Urothelium cell line (cell line): ENCODE results near the gene FPR1.
"Not testable (repeated sequence)": the region's sequence is repeated elsewhere in the genome, so short reads cannot be mapped to it uniquely, and the experiment has no call there.

ENCODE experiments used
- DNase-seq: peaks from one replicate; pipeline ENCODE4 v3.0.0; 2011; ENCODE audit warnings: low spot score, mixed read lengths
- FAIRE-seq: peaks from 2 replicates; lab custom pipeline; 2011; peaks lifted over from hg19 to GRCh38; lab: Jason Lieb, UNC

Gene FPR1

DNA sequence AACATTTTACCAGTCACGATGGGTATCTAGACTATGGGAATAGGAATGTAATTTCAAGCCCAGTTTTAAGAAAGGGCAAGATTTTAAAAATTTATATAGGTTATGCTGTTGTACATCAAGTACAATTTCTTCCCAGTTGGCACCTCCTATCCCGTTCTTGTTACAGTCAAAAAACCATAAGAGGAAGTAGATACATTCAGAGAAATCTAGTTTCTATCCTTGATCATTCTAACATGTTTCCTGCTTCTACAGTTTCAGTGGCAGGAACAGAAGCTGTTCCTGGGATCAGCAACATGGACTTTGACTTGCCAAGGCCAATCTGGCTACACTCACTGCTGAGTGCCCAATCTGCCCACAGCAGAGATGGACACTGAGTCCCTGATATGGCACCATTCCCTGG, 28.6 kb upstream of the FPR1 start:
- no peak for FAIRE-seq

DNA sequence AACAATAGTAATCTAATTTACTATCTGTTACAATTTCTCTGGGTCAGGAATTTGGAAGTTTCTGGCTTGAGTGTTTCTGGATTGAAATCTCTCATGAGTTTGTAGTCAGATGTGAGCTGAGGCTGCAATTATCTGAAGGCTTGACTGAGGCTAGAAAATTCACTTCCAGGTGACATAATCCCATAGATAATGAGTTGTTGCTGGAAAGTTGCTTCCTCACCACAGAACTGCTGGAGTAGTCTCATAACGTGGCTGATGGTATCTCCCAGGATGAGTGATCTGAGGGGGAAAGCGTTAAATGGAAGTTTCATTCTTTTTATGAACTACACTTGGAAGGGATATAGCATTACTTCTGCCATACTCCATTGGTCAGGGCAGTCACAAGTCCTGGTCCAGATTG, 28.0 kb upstream of the FPR1 start:
- no peak for FAIRE-seq

More for the DNA sequence above, 28.6 kb upstream of the FPR1 start:
- no peak for DNase-seq

DNA sequence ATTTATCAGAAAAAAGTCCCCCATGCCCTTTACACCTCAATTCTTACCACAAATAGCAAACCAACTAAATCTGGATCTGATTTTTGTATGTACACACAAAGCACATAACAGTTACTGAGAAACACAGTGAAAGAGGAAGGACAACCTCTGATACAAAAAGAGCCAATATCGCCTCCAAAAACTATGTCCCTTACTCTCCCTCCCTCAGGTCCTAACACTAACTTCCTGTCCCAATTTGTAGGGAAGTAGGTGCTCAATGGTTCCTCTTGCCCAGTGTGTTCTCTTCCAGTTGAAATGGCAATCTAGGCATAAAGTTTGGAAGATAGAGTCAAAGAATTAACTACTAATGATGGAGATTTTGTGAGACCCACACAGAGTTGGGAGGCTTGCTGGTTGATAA, 27.5 kb upstream of the FPR1 start:
- FAIRE-seq: no peak

More for the DNA sequence above, 28.0 kb upstream of the FPR1 start:
- no peak for DNase-seq

DNA sequence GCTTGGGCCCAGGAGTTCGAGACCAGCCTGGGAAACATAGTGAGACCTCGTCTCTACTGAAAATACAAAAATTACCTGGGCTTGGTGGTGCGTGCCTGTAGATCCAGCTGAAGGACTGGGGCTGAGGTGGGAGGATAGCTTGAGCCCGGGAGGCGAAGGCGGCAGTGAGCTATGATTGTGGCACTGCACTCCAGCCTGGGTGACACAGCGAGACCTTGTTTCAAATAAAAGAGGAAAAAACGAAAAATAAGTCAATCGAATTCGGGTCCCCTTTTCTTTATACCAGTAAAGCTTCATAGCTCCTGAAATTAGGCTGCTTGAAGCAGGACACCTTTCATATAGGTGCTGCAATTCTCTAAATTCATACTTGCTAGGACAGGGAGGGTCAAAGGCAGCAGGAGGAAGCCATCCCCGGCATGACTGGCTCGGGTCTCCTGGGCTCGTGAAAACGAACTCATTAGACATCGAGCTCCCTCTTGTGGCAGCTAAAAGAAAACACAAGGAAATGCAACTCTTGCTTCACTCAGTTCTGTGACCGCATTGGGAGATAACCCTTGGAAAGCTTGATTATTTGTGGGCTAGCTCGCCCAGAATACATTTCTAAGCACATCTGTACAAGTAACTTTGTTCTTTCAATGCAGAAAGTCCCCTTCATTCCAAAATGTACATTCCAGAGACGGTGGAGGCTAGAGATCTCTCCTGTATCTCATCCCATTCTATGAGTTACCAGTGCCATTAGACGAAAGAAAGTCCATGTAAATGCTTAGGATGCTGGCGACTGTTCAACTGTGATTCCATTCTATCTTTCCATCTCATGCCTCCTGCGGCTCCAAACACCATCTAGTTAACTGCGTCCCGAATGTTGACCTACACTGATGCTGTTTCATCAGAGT, 26.1 kb upstream of the FPR1 start:
- FAIRE-seq (peak; percentile 63), DNase-seq (peak; percentile 74)

More for the DNA sequence above, 27.5 kb upstream of the FPR1 start:
- DNase-seq: no peak

DNA sequence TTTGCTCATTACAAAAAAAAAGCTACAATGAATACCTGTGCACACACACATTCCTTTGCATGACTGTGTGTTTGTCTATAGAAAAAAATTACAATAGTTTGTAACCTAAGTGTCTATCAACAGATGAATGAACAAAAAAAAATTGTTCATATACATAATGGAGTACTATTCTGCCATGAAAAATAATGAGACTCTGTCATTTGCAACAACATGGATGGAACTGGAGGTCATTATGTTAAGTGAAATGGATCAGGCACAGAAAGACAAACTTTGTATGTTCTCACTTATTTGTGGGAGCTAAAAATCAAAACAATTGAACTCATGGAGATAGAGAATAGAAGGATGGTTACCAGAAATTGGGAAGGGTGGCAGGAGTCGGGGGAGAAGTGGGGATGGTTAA, 24.9 kb upstream of the FPR1 start:
- DNase-seq, FAIRE-seq: not testable (repeated sequence)

DNA sequence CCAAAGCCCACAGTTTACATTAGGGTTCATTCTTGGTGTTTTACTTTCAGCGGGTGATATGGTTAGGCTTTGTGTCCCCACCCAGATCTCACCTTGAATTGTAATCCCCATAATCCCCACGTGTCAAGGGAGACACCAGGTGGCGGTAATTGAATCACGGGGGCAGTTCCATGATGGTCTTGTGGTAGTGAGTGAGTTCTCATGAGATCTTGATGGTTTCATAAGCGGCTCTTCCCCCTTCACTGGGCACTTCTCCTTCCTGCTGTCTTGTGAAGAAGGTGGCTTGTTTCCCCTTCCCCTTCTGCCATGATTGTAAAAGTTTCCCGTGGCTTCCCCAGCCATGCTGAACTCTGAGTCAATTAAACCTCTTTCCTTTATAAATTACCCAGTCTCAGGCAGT, 21.3 kb upstream of the FPR1 start:
- FAIRE-seq (no peak), DNase-seq (no peak)

DNA sequence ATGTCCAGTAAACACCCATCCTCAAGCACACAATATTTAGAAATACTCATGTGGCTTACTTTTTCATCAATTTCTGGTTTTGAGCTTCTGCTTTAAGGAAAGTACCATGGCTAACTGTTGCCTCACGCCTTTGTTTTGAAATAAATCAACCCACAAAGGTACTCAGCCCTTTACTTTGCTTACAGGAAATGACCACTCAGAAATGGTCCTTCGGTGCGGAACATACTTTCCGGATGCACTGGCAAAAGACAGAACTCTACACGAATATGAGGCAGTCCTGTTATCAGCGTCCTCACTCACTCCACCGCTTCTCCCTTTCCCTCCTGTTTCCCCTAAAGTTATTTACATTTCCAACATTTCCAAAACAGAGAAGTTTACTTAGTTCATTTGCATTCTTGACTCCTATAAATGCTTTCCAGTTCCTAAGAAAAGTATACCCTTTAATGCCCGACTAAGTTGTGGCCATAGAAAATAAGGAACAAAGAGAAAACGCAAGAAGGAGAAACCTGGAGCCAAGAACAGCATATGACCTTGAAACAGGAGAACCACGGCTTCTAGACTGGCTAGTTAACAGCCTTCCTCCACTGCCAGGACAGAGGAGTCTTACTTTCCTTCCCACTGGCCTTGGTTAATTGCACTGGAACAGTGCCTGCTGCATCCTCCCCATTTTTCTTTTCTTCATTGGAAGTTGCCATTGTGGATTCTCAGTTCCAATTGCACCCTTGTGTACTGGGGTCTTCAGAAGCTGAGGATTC, 19.9 kb upstream of the FPR1 start:
- DNase-seq: no peak
- no peak for FAIRE-seq

DNA sequence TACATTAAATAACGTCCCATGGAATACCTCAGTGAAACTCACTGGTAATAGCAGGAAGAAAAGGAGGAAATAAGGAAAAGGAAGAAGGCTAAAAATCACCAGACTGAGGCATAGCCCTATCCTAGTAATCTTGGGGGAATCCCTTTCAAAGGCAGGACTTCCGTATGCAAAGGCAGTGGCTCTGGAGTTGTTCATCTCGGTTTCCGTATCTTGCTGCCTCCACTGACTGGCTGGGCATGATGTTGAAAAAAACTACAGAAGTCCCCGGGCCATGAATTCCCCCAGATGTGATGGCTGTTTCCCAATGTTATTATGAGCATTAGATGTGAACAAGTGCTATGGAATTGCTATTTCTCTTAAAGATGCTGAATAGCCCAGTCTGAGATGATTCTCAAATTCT, 14.8 kb upstream of the FPR1 start:
- FAIRE-seq (no peak), DNase-seq (no peak)

DNA sequence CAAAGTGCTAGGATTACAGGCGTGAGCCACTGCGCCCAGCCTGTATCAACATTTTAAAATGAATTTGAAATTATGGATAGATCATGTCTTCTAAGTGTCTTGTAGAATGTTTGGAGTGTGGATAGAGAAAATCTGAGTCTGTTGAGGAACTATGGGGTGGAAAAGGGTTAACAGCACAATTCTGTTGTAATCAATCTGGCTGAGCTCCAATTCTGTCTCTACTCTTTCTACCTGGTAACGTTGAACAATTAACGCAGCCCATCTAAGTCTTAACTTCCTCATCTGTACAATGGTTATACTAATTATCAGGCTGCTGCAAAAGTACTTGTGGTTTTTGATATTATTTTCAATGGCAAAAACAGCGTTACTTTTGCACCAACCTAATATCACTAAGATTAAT, 13.4 kb upstream of the FPR1 start:
- DNase-seq: no peak
- no peak for FAIRE-seq

DNA sequence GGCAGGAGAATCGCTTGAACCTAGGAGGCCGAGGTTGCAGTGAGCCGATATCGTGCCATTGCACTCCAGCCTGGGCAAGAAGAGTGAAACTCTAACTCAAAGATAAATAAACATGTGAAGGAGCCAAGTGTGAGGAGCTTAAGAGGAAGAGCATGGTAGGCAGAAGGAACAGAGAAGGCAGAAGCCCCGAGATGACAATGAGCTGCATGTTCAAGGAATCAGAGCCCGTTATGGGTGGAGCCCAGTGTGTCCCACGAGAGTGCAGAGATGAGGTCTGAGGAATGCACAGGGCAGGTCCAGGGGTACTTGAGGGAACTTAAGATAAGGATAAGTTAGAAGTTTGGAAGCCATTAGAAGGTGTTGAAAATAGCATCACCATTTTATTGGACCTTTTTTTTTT, 10.0 kb upstream of the FPR1 start:
- FAIRE-seq: no peak

DNA sequence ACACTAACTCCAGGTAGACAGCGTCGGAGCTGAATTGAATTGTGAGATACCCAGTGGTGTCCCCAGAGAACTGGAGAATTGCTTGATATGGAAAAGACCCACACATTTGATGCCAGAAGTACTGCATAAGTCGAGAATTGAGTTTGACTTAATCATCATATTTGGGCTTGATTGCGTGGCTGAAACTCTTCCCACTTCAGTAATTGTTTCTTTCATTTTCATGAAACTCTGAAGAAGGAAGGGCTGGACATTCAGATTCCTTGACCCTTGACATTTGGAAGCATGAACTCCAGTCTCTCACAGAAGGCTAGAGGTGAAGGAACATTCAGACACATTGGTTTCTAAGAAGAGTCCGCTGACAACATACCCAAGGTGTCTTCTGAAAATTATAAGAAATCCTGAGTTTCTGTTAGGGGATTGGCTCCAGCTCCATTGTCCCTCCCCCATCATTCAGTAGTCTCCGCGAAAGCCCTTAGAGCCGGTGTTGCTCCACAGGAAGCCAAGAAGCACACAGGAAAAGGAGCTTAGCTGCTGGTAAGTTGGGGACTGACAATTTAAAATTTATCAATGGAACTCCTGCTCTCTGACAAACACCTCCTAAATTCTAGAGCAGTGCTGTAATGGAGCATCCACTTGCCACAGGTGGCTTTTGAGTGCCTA, 9.1 kb upstream of the FPR1 start, which contains the start of gene FPR2:
FPR2 (plus strand) TSS at position 484 of the 660 bp plus-strand sequence. CDS start 7,479 bp downstream, outside the sequence.
- no peak for DNase-seq
- FAIRE-seq: no peak

More for the DNA sequence above, 10.0 kb upstream of the FPR1 start:
- DNase-seq: no peak

DNA sequence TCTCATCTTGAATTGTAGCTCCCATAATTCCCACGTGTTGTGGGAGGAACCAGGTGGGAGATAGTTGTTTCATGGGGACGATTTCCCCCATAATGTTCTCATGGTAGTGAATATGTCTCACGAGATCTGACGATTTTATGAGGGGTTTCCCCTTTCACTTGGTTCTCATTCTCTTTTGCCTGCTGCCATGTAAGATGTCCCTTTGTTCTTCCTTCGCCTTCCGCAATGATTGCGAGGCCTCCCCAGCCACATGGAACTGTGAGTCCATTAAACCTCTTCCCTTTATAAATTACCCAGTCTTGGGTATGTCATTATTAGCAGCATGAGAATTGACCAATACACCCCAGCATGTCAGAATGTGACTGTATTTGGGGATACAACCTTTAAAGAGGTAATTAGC, 3.9 kb upstream of the FPR1 start:
- DNase-seq: no peak
- FAIRE-seq: no peak

DNA sequence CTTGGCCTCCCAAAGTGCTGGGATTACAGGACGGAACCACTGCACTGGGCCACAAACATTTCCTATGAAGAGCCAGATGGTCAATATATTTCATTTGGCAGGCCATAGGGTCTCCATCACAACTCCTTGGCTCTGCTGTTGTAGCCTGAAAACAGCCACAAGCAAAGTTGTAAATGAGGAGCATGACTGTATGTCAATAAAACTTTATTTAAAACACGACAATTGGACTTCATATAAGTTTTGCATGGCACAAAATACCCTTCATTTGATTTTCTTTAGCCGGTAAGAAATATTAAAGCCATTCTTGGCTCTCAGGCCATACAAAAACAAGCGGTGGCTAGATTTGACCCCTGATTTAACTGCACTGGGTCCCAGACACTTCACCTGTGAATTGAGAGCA, 3.1 kb upstream of the FPR1 start:
- DNase-seq: no peak
- FAIRE-seq: no peak

DNA sequence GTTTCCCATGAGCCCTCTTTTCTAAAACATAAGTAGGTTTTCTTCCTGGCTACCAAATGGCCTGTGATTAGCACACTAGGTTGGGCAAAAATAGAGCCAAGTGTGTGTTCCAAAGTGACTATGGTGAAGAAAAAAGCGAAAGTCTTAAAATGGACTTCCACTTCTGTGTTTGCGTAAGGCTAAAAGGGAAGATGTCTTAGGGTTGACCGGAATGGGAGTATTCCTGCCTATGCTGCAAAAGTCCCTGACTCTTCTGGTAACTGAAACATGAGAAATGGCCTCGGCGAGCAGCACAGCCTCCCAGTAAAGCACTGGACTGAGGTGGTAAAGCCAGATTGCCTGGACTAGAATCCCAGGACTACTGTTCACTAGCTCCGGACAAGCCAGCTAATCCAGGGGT, 2.4 kb upstream of the FPR1 start:
- FAIRE-seq (no peak), DNase-seq (no peak)

DNA sequence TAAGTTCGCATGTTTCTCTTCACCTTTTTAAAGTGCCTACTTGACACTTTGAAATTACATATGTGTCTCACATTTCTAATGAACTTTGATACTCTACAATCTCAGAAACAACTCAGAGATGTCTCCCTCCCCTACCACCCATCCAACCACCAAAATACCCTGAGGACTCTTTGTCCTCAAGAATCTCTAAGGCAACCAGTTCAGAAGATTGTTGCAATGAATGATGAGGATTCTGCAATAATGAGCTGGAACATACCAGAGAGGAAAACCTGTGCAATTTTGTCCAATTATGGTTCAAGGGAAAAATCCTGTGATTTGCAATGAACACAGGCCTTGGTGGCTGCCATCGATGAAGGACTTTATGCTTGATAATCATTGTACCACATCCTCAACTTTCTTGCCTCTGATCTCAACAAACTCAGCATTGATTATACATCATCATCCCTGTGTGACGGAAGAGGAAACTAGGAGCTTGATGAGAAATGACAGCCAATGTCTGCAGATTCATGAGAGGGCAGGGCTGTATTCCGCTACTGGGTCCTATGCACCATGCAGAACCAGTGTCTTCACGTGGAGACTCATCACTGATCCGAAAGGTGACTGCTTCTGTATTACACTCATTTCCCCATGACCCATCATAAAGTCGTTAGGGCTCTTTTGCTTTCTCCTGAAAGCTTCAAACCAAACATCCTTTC, 1.1 kb downstream of the FPR1 start:
- FAIRE-seq (no peak), DNase-seq (no peak)

DNA sequence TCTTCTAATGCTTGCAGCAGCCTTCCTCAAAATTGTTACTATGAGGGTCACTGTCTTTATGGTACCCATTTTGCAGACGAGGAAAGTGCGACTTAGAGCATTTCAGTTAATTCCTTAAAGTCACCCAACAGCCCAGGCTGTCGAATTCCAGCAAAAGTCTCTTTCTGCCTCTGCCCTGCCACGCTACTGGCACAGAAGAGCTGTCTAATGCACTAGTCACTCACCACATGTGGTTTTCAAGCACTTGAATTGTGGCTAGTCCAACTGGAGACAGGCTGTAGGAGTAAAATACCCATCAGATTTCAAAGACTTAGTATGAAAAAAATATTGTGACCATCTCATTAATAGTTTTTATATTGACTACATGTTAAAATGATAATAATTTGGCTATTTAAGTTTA, 1.7 kb downstream of the FPR1 start:
- FAIRE-seq (no peak), DNase-seq (peak; percentile 57)

DNA sequence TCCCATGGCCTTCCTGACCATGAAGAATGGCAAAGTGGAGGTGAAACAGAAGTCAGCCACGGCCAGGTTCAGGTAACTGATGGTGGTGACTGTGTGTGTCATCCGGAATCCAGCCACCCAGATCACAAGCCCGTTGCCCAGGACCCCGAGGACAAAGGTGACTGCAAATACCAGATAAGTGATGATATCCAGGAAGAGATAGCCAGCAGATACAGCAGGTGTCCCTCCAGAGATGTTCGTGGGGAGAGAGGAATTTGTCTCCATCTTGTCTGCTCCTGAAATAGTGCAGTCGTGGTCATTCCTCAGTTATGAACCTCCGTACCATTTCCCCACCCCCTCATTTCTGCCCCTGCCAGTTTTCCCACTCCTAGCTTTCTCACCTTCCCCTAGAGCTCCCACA, 4.9 kb downstream of the FPR1 start:
- no peak for FAIRE-seq

DNA sequence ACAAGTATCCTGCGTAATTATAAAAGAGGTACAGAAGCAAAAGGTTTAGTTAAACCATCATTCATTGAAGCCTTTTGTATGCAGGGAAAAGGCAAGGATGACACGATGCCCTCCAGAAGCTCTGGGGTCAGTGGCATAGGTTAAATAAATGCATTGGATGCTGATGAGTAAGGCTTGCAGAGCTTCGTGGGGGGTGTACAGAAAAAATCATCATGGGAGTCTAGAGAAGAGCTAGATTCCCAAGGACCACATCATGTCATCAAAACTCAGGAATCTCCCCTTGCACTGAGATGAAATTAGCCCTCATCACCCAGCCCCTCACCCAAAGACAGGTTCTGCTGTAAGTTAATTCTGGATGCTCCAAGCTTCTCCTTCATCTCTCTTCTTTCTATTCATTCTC, 8.3 kb downstream of the FPR1 start:
- DNase-seq (no peak), FAIRE-seq (no peak)

More for the DNA sequence above, 4.9 kb downstream of the FPR1 start:
- no peak for DNase-seq

DNA sequence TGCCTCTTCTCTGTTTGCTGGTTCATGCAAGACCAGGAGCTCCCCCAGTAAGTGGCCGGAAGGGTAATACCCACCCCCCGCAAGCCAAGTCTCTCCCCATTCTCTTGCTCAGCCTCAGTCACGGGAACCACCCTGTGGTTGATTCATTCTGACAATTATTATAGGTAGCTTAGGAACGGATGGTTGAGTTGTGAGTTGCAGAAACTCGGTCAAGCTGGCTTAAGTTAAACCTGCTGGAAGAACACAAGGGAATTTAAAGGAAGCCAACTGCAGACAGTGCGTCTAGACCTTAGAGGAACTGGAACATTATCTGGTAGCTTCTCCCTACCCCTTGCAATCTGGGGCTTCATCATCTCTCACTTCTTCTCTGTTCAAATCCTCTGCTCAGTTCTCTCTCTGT, 8.9 kb downstream of the FPR1 start:
- DNase-seq: no peak
- no peak for FAIRE-seq

DNA sequence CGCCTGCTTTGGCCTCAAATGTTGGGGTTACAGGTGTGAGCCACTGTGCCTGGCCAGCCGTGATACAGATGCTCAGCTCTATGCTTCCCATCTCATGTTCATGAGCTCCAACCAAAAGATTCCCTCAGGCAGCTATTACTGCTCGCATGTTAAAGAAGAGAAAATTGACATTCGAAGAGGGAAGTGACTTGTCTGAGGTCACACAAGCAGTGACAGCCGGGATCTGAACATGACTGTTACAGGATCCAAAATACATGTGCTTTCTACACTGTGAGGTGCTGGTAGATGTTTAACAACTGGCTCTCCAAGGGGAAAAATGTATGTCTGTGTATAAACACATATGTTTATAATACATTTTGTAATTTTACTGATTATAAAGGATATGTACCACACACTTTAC, 11.3 kb downstream of the FPR1 start:
- no peak for DNase-seq
- no peak for FAIRE-seq
